ENCODE data around the gene CLIP2.
"Not testable (repeated sequence)": the region's sequence is repeated elsewhere in the genome, so short reads cannot be mapped to it uniquely, and the experiment has no call there.

CLIP2 gene

GRCh38 chr7:74365322-74366022 is 76.3 kb downstream of the CLIP2 start:
- DNase-seq: peak in 53 of 56 donors; percentile 8 to 87 (median 70)

- peak in 53 of 56 donors; percentile 28 to 85 (median 68) for DNase-seq
Observed at GRCh38 chr7:74371381-74372341, 82.5 kb downstream of the CLIP2 start.

GRCh38 chr7:74372511-74373111 is 83.4 kb downstream of the CLIP2 start:
- peak in 51 of 56 donors; percentile 15 to 86 (median 66) for DNase-seq

- DNase-seq: no peak
Observed at GRCh38 chr7:74373536-74373935, 84.3 kb downstream of the CLIP2 start.

- no peak for DNase-seq
Observed at GRCh38 chr7:74375726-74376220, 86.6 kb downstream of the CLIP2 start.

- DNase-seq: no peak
Observed at GRCh38 chr7:74376256-74377036, 87.2 kb downstream of the CLIP2 start.

- peak in 48 of 56 donors; percentile 15 to 84 (median 56) for DNase-seq
Observed at GRCh38 chr7:74379938-74380337, 90.7 kb downstream of the CLIP2 start.

GRCh38 chr7:74380720-74381119 is 91.5 kb downstream of the CLIP2 start:
- peak in 2 of 56 donors; percentile 14 to 25 for DNase-seq

GRCh38 chr7:74384086-74384485 is 94.9 kb downstream of the CLIP2 start:
- not testable (repeated sequence) for DNase-seq

- not testable (repeated sequence) for DNase-seq
Observed at GRCh38 chr7:74384854-74385253, 95.6 kb downstream of the CLIP2 start.

GRCh38 chr7:74387606-74388005 is 98.4 kb downstream of the CLIP2 start:
- no peak for DNase-seq

- no peak for DNase-seq
Observed at GRCh38 chr7:74388880-74389415, 99.7 kb downstream of the CLIP2 start.

- DNase-seq: peak in 18 of 56 donors; percentile 7 to 60 (median 26)
Observed at GRCh38 chr7:74393722-74394121, 104.5 kb downstream of the CLIP2 start.

- DNase-seq: peak in 11 of 56 donors; percentile 4 to 42 (median 16)
Observed at GRCh38 chr7:74394601-74395000, 105.4 kb downstream of the CLIP2 start.

GRCh38 chr7:74395745-74396311 is 106.6 kb downstream of the CLIP2 start:
- no peak for DNase-seq

GRCh38 chr7:74396993-74397392 is 107.8 kb downstream of the CLIP2 start:
- DNase-seq: no peak

- no peak for DNase-seq
Observed at GRCh38 chr7:74398426-74398825, 109.2 kb downstream of the CLIP2 start.

GRCh38 chr7:74399006-74399405 is 109.8 kb downstream of the CLIP2 start:
- DNase-seq: no peak

- DNase-seq: no peak
Observed at GRCh38 chr7:74400420-74401136, 111.4 kb downstream of the CLIP2 start.
